ENCODE measurements around the gene LSM7.

LSM7 gene

GRCh38 chr19:2356036-2356646 lies 27.8 kb upstream of the LSM7 start:
- TF ChIP-seq, protein P1, sequence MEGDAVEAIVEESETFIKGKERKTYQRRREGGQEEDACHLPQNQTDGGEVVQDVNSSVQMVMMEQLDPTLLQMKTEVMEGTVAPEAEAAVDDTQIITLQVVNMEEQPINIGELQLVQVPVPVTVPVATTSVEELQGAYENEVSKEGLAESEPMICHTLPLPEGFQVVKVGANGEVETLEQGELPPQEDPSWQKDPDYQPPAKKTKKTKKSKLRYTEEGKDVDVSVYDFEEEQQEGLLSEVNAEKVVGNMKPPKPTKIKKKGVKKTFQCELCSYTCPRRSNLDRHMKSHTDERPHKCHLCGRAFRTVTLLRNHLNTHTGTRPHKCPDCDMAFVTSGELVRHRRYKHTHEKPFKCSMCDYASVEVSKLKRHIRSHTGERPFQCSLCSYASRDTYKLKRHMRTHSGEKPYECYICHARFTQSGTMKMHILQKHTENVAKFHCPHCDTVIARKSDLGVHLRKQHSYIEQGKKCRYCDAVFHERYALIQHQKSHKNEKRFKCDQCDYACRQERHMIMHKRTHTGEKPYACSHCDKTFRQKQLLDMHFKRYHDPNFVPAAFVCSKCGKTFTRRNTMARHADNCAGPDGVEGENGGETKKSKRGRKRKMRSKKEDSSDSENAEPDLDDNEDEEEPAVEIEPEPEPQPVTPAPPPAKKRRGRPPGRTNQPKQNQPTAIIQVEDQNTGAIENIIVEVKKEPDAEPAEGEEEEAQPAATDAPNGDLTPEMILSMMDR (IDR thresholded peaks at IDR 0.05; ENCODE audit: insufficient read depth, low read length, missing control alignments), result no peak
- CTCF ChIA-PET, result no interaction called here
- no peak overlapping the region for H3K4me3 ChIP-seq (ENCODE audit: low read depth, low read length)
- DNase-seq (ENCODE audit: low read depth, low spot score), result no peak
- POLR2A ChIA-PET, result no interaction called here

- TF ChIP-seq, protein P1 (IDR thresholded peaks at IDR 0.05; ENCODE audit: insufficient read depth, low read length, missing control alignments), result no peak
- ChIA-PET CTCF (no interaction called here), POLR2A (no interaction called here)
- no peak for DNase-seq (ENCODE audit: low read depth, low spot score)
- H3K4me3 ChIP-seq (ENCODE audit: low read depth, low read length), result no peak overlapping the region
Measured at GRCh38 chr19:2355168-2356035, 27.0 kb upstream of the LSM7 start.

GRCh38 chr19:2354670-2355069 lies 26.3 kb upstream of the LSM7 start:
- no peak overlapping the region for H3K4me3 ChIP-seq (ENCODE audit: low read depth, low read length)
- no peak for DNase-seq (ENCODE audit: low read depth, low spot score)
- TF ChIP-seq, protein P1 (IDR thresholded peaks at IDR 0.05; ENCODE audit: insufficient read depth, low read length, missing control alignments), result no peak
- ChIA-PET CTCF (no interaction called here), POLR2A (no interaction called here)

DNA sequence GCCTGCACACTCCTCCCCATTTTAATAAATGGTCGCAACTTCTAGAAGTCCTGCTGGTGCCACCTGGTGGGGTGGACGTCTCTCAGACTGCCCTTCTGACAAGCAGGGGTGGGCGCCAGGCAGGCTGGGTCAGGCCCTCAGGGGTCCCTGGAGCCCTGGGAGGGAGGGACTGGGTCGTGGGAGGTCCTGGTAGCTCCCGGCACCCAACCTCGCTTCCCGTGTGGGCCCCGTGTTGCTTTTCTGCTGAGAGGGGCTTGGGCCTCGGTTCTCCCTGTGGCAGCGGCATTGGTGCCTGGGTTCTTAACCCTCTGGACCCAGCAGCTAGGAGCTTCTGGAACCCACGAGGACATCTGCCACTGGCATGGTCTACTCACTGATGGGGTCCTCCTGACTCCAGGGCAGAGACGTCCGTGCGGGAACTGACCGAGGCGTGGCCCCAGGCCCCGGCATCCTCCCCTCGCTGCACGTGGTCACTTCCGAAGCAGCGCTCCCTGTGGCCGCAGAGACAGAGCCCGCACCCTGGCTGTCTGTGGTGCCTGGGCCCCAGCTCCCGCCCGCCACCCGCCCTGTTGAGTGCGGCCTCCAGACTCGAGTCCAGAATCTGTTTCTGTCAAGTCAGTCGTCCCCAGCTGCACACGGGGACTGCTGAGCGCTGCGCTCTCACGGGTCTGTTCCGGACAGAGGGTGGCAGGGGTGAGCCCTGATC lies 25.7 kb upstream of the LSM7 start:
- TF ChIP-seq, protein P1 (IDR thresholded peaks at IDR 0.05; ENCODE audit: insufficient read depth, low read length, missing control alignments), result no peak
- ChIA-PET CTCF (no interaction called here), POLR2A (no interaction called here)
- H3K4me3 ChIP-seq (ENCODE audit: low read depth, low read length), result no peak overlapping the region
- no peak for DNase-seq (ENCODE audit: low read depth, low spot score)

GRCh38 chr19:2353159-2353886 lies 24.9 kb upstream of the LSM7 start:
- DNase-seq (ENCODE audit: low read depth, low spot score), result no peak
- POLR2A ChIA-PET, result no interaction called here
- no peak overlapping the region for H3K4me3 ChIP-seq (ENCODE audit: low read depth, low read length)
- CTCF ChIA-PET, result no interaction called here
- TF ChIP-seq, protein P1 (IDR thresholded peaks at IDR 0.05; ENCODE audit: insufficient read depth, low read length, missing control alignments), result no peak

Measured in AG04449 (cell line).